HCT116 (cell line): ENCODE data around the gene CCDC195.

Experiments used
- CEBPB ChIP-seq: IDR thresholded peaks from 2 replicates; pipeline ENCODE4 v1.6.1; 2012; ENCODE audit warnings: low read depth
- EZH2 ChIP-seq: fragments of 200-600 bp; sonication (generic); IDR thresholded peaks from 2 replicates; pipeline ENCODE4 v1.6.1; 2017; ENCODE audit warnings: antibody characterized with exemption, mixed run types
- POLR2A ChIP-seq: IDR thresholded peaks from 2 replicates; pipeline ENCODE4 v1.7.0; 2011; ENCODE audit warnings: borderline replicate concordance; ENCODE audit not compliant: insufficient read depth, insufficient read length; ENCODE audit errors: extremely low read depth
- POLR2AphosphoS5 ChIP-seq: IDR thresholded peaks from 2 replicates; pipeline ENCODE4 v1.6.1; 2011; ENCODE audit warnings: mild to moderate bottlenecking, low read depth, low read length, moderate library complexity
- TF ChIP-seq, protein P1 (sequence below), 3 experiments: fragments of 200-600 bp in 1 of 3; sonication (generic) in 1 of 3; IDR thresholded peaks in 2 of 3; conservative IDR thresholded peaks in 1 of 3; 2 replicates each; pipeline ENCODE4 v1.5.1; 2012 to 2017; ENCODE audit warnings: low read depth in 2 of 3, low read length in 2 of 3, antibody characterized with exemption in 1 of 3, borderline replicate concordance in 1 of 3, control low read depth in 1 of 3, mild to moderate bottlenecking in 1 of 3, mixed read lengths in 1 of 3, mixed run types in 1 of 3, moderate library complexity in 1 of 3; ENCODE audit not compliant: insufficient read depth in 1 of 3
- TF ChIP-seq, protein P2 (sequence below): IDR thresholded peaks from 2 replicates; pipeline ENCODE4 v1.6.1; 2012

DNA sequence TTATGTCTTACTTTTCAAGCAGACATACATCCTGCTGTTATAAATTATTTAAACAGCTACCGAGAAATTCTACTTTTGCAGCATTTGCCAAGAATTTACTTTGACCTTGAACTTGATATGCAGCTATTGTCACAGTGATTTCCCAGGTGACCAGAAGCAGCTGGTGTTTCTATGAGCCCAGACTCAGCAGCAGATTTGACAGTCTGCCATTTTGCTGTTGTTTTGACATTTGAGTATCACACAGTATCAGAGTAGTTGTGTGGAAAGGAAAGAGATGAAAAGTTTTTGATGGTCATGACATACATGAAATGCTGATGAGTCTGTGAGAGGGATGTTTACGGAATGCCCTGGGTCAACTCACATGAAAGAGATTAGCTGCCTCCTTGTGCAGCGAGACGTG, 6.6 kb upstream of the CCDC195 start:
- TF ChIP-seq, protein P1, sequence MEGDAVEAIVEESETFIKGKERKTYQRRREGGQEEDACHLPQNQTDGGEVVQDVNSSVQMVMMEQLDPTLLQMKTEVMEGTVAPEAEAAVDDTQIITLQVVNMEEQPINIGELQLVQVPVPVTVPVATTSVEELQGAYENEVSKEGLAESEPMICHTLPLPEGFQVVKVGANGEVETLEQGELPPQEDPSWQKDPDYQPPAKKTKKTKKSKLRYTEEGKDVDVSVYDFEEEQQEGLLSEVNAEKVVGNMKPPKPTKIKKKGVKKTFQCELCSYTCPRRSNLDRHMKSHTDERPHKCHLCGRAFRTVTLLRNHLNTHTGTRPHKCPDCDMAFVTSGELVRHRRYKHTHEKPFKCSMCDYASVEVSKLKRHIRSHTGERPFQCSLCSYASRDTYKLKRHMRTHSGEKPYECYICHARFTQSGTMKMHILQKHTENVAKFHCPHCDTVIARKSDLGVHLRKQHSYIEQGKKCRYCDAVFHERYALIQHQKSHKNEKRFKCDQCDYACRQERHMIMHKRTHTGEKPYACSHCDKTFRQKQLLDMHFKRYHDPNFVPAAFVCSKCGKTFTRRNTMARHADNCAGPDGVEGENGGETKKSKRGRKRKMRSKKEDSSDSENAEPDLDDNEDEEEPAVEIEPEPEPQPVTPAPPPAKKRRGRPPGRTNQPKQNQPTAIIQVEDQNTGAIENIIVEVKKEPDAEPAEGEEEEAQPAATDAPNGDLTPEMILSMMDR (IDR thresholded peaks at IDR 0.05 in 2 of 3, conservative IDR thresholded peaks at IDR 0.05 in 1 of 3; ENCODE audit: borderline replicate concordance in 1 of 3, insufficient read depth in 1 of 3, low read depth in 2 of 3, low read length in 2 of 3) = no peak
- TF ChIP-seq POLR2A (no peak), CEBPB (no peak), EZH2 (no peak), POLR2AphosphoS5 (no peak)
- TF ChIP-seq, protein P2, sequence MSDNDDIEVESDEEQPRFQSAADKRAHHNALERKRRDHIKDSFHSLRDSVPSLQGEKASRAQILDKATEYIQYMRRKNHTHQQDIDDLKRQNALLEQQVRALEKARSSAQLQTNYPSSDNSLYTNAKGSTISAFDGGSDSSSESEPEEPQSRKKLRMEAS = no peak
